ENCODE results near the gene RBPJ. TPM values are rescaled to one million over a fixed set of nuclear protein-coding genes. Genes with fewer than 3 reads are reported as not detected.

The RBPJ gene
- total RNA-seq, 6 experiments from 2014 or later = 60.9 to 71.7 (median 69.0) TPM

- no peak for TF ChIP-seq CTCF (IDR thresholded peaks at IDR 0.05)
- Mint-ChIP-seq H3K9me3 (no peaks in the 10 kb centered on the region), H3K27ac (no peak overlapping the region), H3K27me3 (ENCODE audit: insufficient read depth) (0 out of 2 replicates have a peak, but pooled peaks cover 2% of the 10 kb centered on the region), H3K4me3 (no peak overlapping the region), H3K36me3 (ENCODE audit: low read depth) (peaks cover 20% of the 10 kb centered on the region), H3K4me1 (ENCODE audit: low read depth) (peaks cover 44% of the 10 kb centered on the region)
- DNase-seq = no peak
Observed at GRCh38 chr4:26384380-26385057, 63.7 kb downstream of the RBPJ start.

- DNase-seq = no peak
- peaks cover 25% of the 10 kb centered on the region for H3K36me3 Mint-ChIP-seq (ENCODE audit: low read depth)
- no peak overlapping the region for H3K4me3 Mint-ChIP-seq
- no peaks in the 10 kb centered on the region for H3K9me3 Mint-ChIP-seq
- peak overlapping the region; percentile 54; the same call in 1 of the 2 replicates for H3K27ac Mint-ChIP-seq
- 0 out of 2 replicates have a peak, but pooled peaks cover 2% of the 10 kb centered on the region for H3K27me3 Mint-ChIP-seq (ENCODE audit: insufficient read depth)
- H3K4me1 Mint-ChIP-seq (ENCODE audit: low read depth) = peaks cover 39% of the 10 kb centered on the region
- TF ChIP-seq CTCF (IDR thresholded peaks at IDR 0.05) = no peak
Observed at GRCh38 chr4:26385690-26386089, 64.9 kb downstream of the RBPJ start.

- no peak for TF ChIP-seq CTCF (IDR thresholded peaks at IDR 0.05)
- H3K27ac Mint-ChIP-seq = no peak overlapping the region; the same call in 1 of the 2 replicates
- peaks cover 35% of the 10 kb centered on the region for H3K4me1 Mint-ChIP-seq (ENCODE audit: low read depth)
- 0 out of 2 replicates have a peak, but pooled peaks cover 2% of the 10 kb centered on the region for H3K27me3 Mint-ChIP-seq (ENCODE audit: insufficient read depth)
- no peak for DNase-seq
- no peak overlapping the region for H3K4me3 Mint-ChIP-seq
- peaks cover 25% of the 10 kb centered on the region for H3K36me3 Mint-ChIP-seq (ENCODE audit: low read depth)
- H3K9me3 Mint-ChIP-seq = no peaks in the 10 kb centered on the region
Observed at GRCh38 chr4:26386386-26386785, 65.6 kb downstream of the RBPJ start.

DNA sequence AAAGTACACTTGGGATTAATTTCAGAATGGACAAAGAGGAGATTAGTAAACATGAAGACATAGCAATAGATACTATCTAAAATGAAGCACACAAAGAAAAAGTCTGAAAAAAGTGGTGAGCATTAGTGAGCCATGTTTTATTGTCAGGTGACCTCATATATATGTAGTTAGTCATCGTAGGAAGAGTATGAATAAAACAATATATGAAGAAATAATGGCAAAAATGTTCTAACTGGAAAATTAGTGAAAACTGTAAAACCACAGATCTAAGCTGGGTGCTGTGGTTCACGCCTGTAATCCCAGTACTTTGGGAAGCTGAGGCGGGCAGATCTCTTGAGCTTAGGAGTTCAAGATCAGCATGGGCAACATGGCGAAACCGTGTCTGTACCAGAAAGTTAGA, 67.9 kb downstream of the RBPJ start:
- peak; percentile 12 for DNase-seq
- Mint-ChIP-seq H3K4me3 (no peak overlapping the region), H3K9me3 (no peaks in the 10 kb centered on the region), H3K27me3 (ENCODE audit: insufficient read depth) (0 out of 2 replicates have a peak, but pooled peaks cover 2% of the 10 kb centered on the region), H3K27ac (peak overlapping the region; percentile 63), H3K36me3 (ENCODE audit: low read depth) (peaks cover 25% of the 10 kb centered on the region), H3K4me1 (ENCODE audit: low read depth) (peaks cover 31% of the 10 kb centered on the region)
- TF ChIP-seq CTCF (IDR thresholded peaks at IDR 0.05) = no peak

- TF ChIP-seq CTCF (IDR thresholded peaks at IDR 0.05) = no peak
- Mint-ChIP-seq H3K9me3 (no peaks in the 10 kb centered on the region), H3K27me3 (ENCODE audit: insufficient read depth) (no peaks in the 10 kb centered on the region), H3K27ac (no peak overlapping the region; the same call in 1 of the 2 replicates), H3K36me3 (ENCODE audit: low read depth) (peaks cover 16% of the 10 kb centered on the region), H3K4me3 (no peak overlapping the region), H3K4me1 (ENCODE audit: low read depth) (peaks cover 18% of the 10 kb centered on the region)
- DNase-seq = no peak
Observed at GRCh38 chr4:26397086-26397485, 76.3 kb downstream of the RBPJ start.
